RWPE2 (cell line): Measurements from ENCODE around the gene TOB1.

Source experiments
- ATAC-seq: fragments of 200-7000 bp; cut with Tn5 transposase; 3 replicates; pipeline ENCODE4 v1.9.1; 2021; ENCODE audit warnings: low read depth
- DNase-seq: peaks from one replicate; pipeline ENCODE4 v3.0.0-alpha.2; 2020; ENCODE audit warnings: low spot score
- H3K27ac ChIP-seq: fragments of 450-650 bp; 2 replicates; pipeline ENCODE4 v1.5.1; 2017; ENCODE audit warnings: mild to moderate bottlenecking; ENCODE audit not compliant: poor library complexity, severe bottlenecking
- H3K27me3 ChIP-seq: fragments of 250-450 bp; sonication (Bioruptor Pico); 2 replicates; pipeline ENCODE4 v1.5.1; 2021; ENCODE audit warnings: mild to moderate bottlenecking, moderate library complexity; ENCODE audit not compliant: insufficient read depth, poor library complexity, severe bottlenecking
- H3K36me3 ChIP-seq: fragments of 250-450 bp; sonication (Bioruptor Pico); 2 replicates; pipeline ENCODE4 v1.5.1; 2020; ENCODE audit warnings: low read depth, mild to moderate bottlenecking, moderate library complexity
- H3K4me1 ChIP-seq: fragments of 250-450 bp; sonication (Bioruptor Pico); 2 replicates; pipeline ENCODE4 v1.5.1; 2021; ENCODE audit warnings: mild to moderate bottlenecking, moderate library complexity; ENCODE audit not compliant: insufficient read depth, poor library complexity, severe bottlenecking
- H3K4me3 ChIP-seq: fragments of 250-450 bp; sonication (Bioruptor Pico); 2 replicates; pipeline ENCODE4 v1.5.1; 2021; ENCODE audit warnings: mild to moderate bottlenecking, moderate library complexity; ENCODE audit not compliant: severe bottlenecking
- H3K9me3 ChIP-seq: fragments of 250-450 bp; sonication (Bioruptor Pico); 2 replicates; pipeline ENCODE4 v1.5.1; 2021; ENCODE audit warnings: mild to moderate bottlenecking, moderate library complexity; ENCODE audit not compliant: severe bottlenecking
- TF ChIP-seq, protein P1 (sequence below): fragments of 450-650 bp; IDR thresholded peaks from one replicate; pipeline ENCODE4 v1.5.1; 2017; ENCODE audit warnings: mild to moderate bottlenecking, moderate library complexity; ENCODE audit not compliant: poor library complexity, severe bottlenecking

TOB1 gene

GRCh38 chr17:50902372-50903353 is 36.5 kb upstream of the TOB1 start:
- peak overlapping the region; percentile 92 for H3K27ac ChIP-seq
- TF ChIP-seq, protein P1, sequence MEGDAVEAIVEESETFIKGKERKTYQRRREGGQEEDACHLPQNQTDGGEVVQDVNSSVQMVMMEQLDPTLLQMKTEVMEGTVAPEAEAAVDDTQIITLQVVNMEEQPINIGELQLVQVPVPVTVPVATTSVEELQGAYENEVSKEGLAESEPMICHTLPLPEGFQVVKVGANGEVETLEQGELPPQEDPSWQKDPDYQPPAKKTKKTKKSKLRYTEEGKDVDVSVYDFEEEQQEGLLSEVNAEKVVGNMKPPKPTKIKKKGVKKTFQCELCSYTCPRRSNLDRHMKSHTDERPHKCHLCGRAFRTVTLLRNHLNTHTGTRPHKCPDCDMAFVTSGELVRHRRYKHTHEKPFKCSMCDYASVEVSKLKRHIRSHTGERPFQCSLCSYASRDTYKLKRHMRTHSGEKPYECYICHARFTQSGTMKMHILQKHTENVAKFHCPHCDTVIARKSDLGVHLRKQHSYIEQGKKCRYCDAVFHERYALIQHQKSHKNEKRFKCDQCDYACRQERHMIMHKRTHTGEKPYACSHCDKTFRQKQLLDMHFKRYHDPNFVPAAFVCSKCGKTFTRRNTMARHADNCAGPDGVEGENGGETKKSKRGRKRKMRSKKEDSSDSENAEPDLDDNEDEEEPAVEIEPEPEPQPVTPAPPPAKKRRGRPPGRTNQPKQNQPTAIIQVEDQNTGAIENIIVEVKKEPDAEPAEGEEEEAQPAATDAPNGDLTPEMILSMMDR: no peak
- H3K4me3 ChIP-seq: no peak overlapping the region
- H3K36me3 ChIP-seq: no peaks in the 10 kb centered on the region
- H3K4me1 ChIP-seq: peaks cover 29% of the 10 kb centered on the region
- H3K27me3 ChIP-seq: no peaks in the 10 kb centered on the region
- DNase-seq (no peak), ATAC-seq (no peak)
- no peaks in the 10 kb centered on the region for H3K9me3 ChIP-seq

DNA sequence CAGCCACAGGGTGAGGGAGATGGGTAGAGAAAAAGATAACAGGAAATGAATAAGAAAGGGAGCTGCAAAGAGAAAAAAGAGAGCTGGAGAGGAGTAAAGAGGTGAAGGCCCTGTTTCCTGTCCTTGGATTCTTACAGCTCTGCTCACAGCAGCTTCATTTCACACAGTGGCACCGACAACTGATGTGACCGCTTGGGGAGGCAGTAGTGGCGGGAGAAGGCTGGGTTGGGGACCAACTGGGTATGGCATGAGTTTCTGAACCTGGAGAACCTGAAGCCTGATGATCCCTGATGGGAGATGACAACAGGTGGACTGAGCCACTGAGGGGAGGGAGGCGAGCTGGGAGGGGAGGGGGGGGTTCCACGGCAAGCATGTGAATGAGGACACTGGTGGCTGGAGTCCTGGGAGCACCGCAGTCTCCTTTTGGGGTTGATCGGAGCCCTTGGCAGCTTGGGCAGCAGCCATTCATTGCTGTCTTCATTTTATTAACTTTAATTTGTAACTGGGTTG is 34.3 kb upstream of the TOB1 start:
- Histone ChIP-seq H3K36me3 (no peaks in the 10 kb centered on the region), H3K27ac (no peak overlapping the region), H3K9me3 (no peaks in the 10 kb centered on the region), H3K4me1 (peaks cover 26% of the 10 kb centered on the region), H3K4me3 (no peak overlapping the region), H3K27me3 (no peaks in the 10 kb centered on the region)
- TF ChIP-seq, protein P1: no peak
- ATAC-seq: no peak
- DNase-seq: no peak

DNA sequence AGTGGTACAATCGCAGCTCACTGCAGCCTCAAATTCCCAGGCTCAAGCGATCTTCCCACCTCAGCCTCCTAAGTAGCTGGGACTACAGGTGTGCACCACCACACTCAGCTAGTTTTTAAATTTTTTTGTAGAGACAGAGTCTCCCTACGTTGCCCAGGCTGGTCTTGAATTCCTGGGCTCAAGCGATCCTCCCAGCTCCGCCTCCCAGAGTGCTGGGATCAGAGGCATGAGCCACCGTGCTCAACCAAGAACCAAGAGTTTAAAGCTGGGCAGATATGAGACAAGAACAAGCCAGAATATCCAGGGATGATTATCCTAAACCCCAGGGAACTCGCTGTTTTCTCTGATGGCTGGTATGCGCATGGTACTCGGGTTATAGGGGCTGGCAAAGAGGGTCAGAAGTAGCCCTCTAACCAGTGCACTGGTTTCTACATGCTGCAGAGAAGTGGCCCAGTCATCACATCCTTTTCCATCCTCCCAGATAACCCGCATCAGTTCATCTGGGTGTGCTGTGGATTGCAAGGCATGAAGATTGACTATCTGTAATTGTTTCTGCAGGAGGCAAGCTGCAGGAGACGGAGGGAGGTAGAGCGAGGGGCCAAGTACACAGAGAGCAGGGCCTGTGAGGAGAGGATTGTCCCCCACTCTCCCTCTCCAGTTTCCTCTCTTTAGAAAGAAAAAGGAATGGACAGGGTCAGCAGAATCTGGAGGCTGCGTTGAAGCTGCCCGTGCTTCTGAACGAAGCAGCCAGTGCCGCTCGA is 33.6 kb upstream of the TOB1 start:
- no peak for ATAC-seq

GRCh38 chr17:50899005-50899460 is 32.9 kb upstream of the TOB1 start:
- Histone ChIP-seq H3K4me3 (no peak overlapping the region), H3K36me3 (no peaks in the 10 kb centered on the region), H3K27me3 (no peaks in the 10 kb centered on the region), H3K4me1 (peaks cover 14% of the 10 kb centered on the region), H3K9me3 (no peaks in the 10 kb centered on the region), H3K27ac (no peak overlapping the region)
- DNase-seq (no peak), ATAC-seq (no peak; the same call in 2 of the 3 replicates)
- TF ChIP-seq, protein P1: no peak

More for the DNA sequence above, 33.6 kb upstream of the TOB1 start:
- DNase-seq: no peak
- Histone ChIP-seq H3K4me1 (peaks cover 21% of the 10 kb centered on the region), H3K27me3 (no peaks in the 10 kb centered on the region), H3K4me3 (no peak overlapping the region), H3K9me3 (no peaks in the 10 kb centered on the region), H3K36me3 (no peaks in the 10 kb centered on the region), H3K27ac (no peak overlapping the region)
- TF ChIP-seq, protein P1: no peak
